Urinary bladder (tissue), 4 donors: Measurements from ENCODE around the gene TSPYL4. TPM values are rescaled to one million over a fixed set of nuclear protein-coding genes. Genes with fewer than 3 reads are reported as not detected.

ENCODE experiments used
- DNase-seq: peaks from one replicate; pipeline ENCODE4 v3.0.0-alpha.2; 2015; ENCODE audit errors: extremely low spot score
- H3K27ac ChIP-seq: one replicate; pipeline ENCODE4 v1.5.1; 2013; ENCODE audit warnings: low read depth, mild to moderate bottlenecking, moderate library complexity
- H3K36me3 ChIP-seq: one replicate; pipeline ENCODE4 v1.6.1; 2013; ENCODE audit warnings: mild to moderate bottlenecking, moderate library complexity; ENCODE audit not compliant: insufficient read depth
- H3K4me1 ChIP-seq: one replicate; pipeline ENCODE4 v1.6.1; 2013; ENCODE audit warnings: mild to moderate bottlenecking, moderate library complexity; ENCODE audit not compliant: insufficient read depth
- H3K4me3 ChIP-seq: one replicate; pipeline ENCODE4 v1.5.1; 2013; ENCODE audit warnings: low read depth, low read length
- WGBS: extraction: QIAGEN DNeasy Blood & Tissue Kit; methylation state at CpG from one replicate; pipeline ENCODE4 v1.1.7; 2013; 5-methylcytosine and 5-hydroxymethylcytosine counted together
- polyA plus RNA-seq: library from polyadenylated mRNA; stranded (reverse); fragments of 200-250 nt; gene quantifications from one replicate; pipeline ENCODE4 v1.2.3, GENCODE V29; 2013
- total RNA-seq: library from RNA; depleted of rRNA; stranded (reverse); fragments of >200 nt; gene quantifications from one replicate; pipeline ENCODE4 v1.2.3, GENCODE V29; 2014
- donor health status: healthy with polysubstance abuse.
- donor health status: healthy.

Gene TSPYL4
- total and polyA plus RNA-seq, 2 donors, result 17.0 to 25.6 TPM

DNA sequence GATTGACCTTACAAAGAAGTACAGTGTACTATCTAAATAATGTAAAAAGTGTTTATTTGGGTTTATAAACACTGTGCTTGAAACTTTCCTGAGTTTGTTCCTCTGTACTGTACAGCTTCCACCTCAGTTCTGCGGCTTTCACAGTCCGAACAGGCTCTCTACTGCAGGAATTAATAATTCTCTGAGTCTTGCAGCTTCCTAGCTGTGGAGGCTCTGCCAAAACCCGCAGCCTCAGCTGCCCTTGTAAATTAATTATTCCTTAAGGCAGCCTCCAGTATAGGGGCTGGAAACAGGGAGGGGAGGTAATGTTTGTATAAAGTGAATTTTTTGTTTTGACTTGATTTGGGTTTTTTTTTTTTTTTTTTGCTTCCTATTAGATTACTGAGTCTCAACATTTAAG lies 19.2 kb downstream of the TSPYL4 start:
- no peak overlapping the region for H3K4me3 ChIP-seq
- peaks cover 4% of the 10 kb centered on the region for H3K36me3 ChIP-seq
- H3K4me1 ChIP-seq, result no peaks in the 10 kb centered on the region
- H3K27ac ChIP-seq, result no peak overlapping the region
- 80% methylated on average over 3 of the region's 3 CpGs for WGBS
- DNase-seq, result no peak

DNA sequence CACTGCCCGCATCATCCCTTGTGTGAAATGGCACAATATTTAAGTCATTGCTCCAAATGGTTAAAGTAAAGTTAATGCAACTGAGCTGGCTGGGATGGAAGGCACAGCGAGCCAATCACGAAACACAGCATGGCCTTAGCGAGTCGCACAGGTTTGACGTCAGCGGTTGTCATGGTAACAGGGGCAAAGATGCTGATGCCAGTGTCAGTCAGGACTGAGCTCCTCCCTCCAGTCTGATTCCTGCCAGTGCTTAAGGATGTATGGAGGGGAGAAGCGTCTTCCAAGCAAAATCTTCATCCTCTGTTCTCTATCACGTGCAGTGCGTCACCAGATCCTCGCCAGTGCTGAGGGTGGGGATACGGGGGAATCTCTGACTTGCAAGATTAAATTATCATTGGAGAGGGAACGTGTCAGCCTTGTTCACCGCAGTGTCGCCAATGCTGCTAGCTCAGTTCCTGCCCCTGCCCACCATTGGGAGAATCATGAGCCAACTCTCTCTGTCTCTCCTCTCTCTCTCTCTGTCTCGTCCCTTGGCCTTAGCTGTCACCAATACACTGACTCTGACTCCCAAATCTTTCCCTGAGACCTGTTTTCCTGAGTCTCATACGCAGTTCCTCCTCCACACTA lies 24.5 kb downstream of the TSPYL4 start:
- WGBS, result 58% methylated on average over 17 of the region's 17 CpGs
- Histone ChIP-seq H3K36me3 (no peaks in the 10 kb centered on the region), H3K27ac (no peak overlapping the region), H3K4me1 (no peaks in the 10 kb centered on the region), H3K4me3 (no peak overlapping the region)
- peak; percentile 82 for DNase-seq

DNA sequence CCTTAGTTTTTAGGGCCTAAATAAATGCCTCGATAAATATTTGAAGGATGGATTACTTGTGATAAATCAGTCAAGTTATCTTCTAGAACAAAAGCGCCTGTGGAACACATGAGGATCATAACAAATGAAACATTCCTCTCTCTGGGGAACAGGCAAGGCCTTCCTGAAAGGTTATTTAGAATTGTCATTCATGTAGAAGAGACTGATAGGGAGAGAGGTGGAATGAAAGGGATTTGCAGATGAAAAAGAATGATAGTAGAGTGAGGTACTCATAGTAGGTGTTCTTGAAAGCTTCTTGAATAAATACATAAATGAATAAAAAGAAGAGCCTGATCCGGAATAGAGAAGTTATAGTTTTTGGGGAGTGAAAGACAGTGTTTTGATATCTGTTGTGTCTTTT lies 30.5 kb downstream of the TSPYL4 start:
- DNase-seq, result no peak
- 79% methylated on average over 3 of the region's 3 CpGs for WGBS
- Histone ChIP-seq H3K36me3 (no peaks in the 10 kb centered on the region), H3K27ac (no peak overlapping the region), H3K4me3 (no peak overlapping the region), H3K4me1 (no peaks in the 10 kb centered on the region)

DNA sequence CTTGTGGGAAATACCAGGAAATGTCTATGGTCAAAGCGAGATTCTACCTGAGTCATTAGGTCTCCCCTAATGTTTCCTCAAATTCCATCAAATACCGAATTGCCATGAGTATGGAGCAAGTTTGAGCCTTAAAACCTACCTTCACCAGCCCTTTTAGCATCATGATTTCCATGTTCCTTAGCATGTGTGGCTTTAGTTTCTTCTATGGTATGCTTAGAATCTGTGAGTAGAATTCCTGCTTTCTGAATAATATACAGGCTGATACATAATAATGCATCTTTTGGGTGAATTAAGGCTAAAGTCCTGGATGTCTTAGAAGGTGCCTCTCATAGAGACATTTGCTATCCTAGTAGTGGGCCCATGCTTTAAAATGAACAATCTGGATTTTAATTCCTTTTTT lies 32.0 kb downstream of the TSPYL4 start:
- Histone ChIP-seq H3K27ac (no peak overlapping the region), H3K36me3 (no peaks in the 10 kb centered on the region), H3K4me1 (no peaks in the 10 kb centered on the region), H3K4me3 (no peak overlapping the region)
- DNase-seq, result no peak
- WGBS, result 95% methylated on average over 2 of the region's 2 CpGs

DNA sequence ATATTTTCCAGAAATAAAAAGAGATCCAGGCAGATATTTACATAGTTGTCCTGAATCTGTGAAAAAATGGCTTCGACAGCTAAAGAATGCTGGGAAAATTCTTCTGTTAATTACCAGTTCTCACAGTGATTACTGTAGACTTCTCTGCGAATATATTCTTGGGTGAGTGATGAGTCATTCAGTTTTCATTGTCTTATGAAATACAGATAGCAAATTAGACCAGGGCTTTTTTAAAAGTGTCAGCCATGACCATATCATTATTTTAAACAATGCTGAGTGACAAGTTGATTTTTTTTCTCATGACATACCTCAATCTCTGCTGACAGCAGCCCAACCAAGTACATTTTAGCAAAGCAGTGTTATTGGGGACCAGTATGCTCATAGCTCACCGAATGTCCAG lies 32.8 kb downstream of the TSPYL4 start:
- H3K27ac ChIP-seq, result no peak overlapping the region
- WGBS, result 89% methylated on average over 3 of the region's 3 CpGs

DNA sequence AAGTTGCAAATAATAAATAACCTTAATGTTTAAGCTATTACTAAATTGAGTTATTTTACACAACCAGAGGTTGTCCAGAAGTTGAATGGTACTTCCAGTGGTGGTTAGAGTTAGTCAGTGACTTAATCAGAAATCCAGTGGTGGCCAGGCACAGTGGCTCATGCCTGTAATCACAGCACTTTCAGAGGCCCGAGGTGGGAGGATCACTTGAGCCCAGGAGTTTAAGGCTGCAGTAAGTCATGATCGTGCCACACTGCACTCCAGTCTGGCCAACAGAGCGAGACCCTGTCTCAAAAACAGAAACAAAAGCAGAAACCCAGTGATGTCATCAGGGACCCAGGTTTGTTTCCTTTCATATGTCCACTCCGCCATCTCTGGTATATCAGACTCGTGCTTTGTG lies 35.0 kb downstream of the TSPYL4 start:
- Histone ChIP-seq H3K4me1 (no peaks in the 10 kb centered on the region), H3K4me3 (no peak overlapping the region), H3K27ac (no peak overlapping the region), H3K36me3 (no peaks in the 10 kb centered on the region)
- no peak for DNase-seq
- WGBS, result 78% methylated on average over 5 of the region's 5 CpGs

More for the DNA sequence above, 32.8 kb downstream of the TSPYL4 start:
- H3K4me1 ChIP-seq, result no peaks in the 10 kb centered on the region
- H3K36me3 ChIP-seq, result no peaks in the 10 kb centered on the region
- DNase-seq, result no peak
- no peak overlapping the region for H3K4me3 ChIP-seq

DNA sequence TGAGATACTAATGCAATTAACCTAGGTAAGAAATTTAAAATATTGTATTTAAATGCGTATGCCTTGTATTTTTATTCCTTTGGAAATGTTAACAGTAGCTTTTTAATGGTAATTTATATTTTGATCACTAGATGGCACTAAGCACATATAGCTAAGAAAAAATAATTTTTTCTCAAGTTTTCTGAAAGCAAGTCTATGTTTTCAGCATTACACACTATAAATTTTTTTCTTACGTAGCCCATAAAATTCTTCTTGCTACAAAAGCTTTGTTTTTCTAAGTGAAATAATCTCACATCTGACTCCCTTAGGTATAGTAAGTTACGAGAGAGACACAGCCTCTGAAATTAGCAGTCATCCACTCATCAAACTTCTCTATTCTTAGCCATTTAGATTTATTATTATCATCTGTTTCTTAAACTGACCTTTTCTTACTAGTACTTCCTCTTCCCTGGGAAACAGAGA lies 35.7 kb downstream of the TSPYL4 start:
- no peaks in the 10 kb centered on the region for H3K4me1 ChIP-seq
- H3K27ac ChIP-seq, result no peak overlapping the region
- WGBS, result 49% methylated on average over 3 of the region's 3 CpGs
- no peak for DNase-seq
- no peak overlapping the region for H3K4me3 ChIP-seq
- no peaks in the 10 kb centered on the region for H3K36me3 ChIP-seq

DNA sequence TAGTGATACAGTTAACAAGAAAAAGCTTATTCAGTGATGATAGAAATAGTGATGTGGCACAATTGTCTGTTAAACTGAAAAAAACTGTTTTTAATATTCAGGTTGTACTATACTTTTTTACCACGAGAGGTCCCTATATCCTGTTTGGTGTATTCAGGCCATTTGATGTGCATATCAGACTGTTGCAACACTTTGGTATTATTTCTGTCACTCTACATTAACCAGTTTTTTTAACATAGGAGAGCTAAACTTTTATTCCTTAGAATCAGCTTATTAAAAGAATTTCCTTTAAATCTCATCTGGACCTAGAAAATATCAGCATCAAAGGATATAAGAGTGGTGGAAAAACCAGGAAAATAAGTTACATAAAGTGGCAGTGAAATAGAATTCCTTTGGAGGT lies 36.8 kb downstream of the TSPYL4 start:
- no peak overlapping the region for H3K4me3 ChIP-seq
- no peaks in the 10 kb centered on the region for H3K4me1 ChIP-seq
- DNase-seq, result no peak
- 11% methylated on average over 1 of the region's 1 CpG for WGBS
- no peaks in the 10 kb centered on the region for H3K36me3 ChIP-seq
- H3K27ac ChIP-seq, result no peak overlapping the region

DNA sequence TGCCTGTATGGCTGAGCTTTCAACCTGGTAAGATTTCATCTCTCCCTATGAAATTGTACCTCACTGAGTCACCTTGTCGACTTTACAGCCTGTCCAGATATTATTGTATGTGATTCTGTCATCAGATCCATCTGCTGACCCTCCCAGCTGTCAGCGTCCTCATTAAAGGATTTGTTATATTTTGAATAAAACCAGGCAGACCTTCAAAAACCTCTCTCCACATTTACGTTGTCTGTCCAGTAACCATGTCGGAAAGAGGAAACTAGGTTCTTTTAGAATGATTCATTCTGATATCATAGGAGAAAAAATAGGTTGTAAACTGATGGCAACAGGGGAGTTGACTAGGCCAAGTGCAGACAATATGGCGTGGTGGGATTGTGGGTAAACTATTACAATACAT lies 38.5 kb downstream of the TSPYL4 start:
- no peak for DNase-seq
- Histone ChIP-seq H3K4me3 (no peak overlapping the region), H3K27ac (no peak overlapping the region), H3K4me1 (no peaks in the 10 kb centered on the region), H3K36me3 (no peaks in the 10 kb centered on the region)
- 75% methylated on average over 5 of the region's 5 CpGs for WGBS

DNA sequence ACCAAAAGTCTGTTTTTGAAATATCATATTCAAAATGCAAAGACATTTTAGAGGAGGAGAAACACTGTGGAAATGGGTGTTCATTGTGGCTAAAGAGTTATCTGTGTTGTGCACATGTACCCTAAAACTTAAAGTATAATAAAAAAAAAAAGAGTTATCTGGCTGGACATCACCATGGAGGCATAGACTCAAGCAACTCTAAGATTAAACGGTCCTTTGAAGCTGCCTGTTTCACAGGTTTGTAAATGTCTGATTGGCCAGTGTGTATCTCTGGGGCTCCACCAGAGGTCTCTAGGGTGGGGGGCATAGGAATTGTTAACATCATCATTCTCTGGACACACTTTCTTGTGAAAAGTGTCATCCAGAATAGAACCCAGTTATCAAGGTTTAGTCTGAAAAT lies 39.2 kb downstream of the TSPYL4 start:
- Histone ChIP-seq H3K4me1 (no peaks in the 10 kb centered on the region), H3K4me3 (no peak overlapping the region), H3K27ac (no peak overlapping the region), H3K36me3 (no peaks in the 10 kb centered on the region)
- no peak for DNase-seq
- 84% methylated on average over 1 of the region's 1 CpG for WGBS

DNA sequence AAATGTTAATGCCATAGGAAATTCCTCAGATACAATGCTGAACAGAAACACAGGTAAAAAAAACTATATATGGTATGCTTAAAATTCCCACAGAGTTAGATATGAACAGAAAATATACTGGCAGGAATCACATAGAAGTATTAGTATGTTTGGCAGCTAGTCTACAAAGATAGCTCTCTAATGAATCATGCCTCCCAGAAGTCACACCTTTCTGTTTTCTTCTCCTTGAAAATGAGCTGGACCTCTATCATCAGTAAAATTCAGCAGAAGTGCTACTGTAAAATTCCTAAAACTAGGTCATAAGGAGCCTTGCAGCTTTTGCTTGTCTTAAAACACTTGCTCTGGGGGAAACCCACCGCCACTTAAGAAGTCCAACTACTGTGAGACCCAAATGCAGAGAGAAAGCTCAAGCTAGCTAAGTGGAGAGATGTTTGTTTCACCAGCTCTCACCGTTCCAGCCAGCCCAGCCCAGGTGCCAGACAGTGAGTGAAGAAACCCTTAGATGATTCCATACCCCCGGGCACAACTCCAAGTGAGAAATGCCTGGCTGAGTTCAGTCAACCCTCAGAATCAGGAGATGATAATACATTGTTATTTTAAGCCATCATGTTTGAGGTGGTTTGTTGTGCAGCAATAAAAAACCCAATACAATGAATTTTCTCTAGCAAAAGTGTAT lies 43.0 kb downstream of the TSPYL4 start:
- no peaks in the 10 kb centered on the region for H3K36me3 ChIP-seq
- 49% methylated on average over 3 of the region's 3 CpGs for WGBS
- no peak overlapping the region for H3K4me3 ChIP-seq
- H3K4me1 ChIP-seq, result no peaks in the 10 kb centered on the region
- no peak for DNase-seq
- no peak overlapping the region for H3K27ac ChIP-seq

DNA sequence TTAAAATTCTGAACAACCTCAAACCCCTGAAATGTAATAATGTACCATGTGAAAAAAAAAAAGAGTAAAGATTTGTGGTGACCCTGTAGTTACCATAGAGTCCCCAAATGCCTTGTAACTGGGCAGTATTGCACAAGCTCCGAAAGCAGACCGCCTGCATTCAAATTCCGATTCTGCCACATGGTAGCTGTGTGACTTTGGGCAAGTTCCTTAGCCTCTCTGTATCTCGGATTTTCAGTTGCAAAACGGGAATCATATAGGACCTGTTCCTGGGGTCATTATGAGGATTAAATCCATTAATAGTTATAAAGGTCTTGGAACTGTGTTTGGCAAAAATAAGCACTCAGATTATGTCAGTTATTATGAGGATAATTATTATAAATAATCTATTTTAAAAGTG lies 43.6 kb downstream of the TSPYL4 start:
- Histone ChIP-seq H3K36me3 (no peaks in the 10 kb centered on the region), H3K4me3 (no peak overlapping the region), H3K27ac (no peak overlapping the region), H3K4me1 (no peaks in the 10 kb centered on the region)
- 94% methylated on average over 5 of the region's 5 CpGs for WGBS
- no peak for DNase-seq

DNA sequence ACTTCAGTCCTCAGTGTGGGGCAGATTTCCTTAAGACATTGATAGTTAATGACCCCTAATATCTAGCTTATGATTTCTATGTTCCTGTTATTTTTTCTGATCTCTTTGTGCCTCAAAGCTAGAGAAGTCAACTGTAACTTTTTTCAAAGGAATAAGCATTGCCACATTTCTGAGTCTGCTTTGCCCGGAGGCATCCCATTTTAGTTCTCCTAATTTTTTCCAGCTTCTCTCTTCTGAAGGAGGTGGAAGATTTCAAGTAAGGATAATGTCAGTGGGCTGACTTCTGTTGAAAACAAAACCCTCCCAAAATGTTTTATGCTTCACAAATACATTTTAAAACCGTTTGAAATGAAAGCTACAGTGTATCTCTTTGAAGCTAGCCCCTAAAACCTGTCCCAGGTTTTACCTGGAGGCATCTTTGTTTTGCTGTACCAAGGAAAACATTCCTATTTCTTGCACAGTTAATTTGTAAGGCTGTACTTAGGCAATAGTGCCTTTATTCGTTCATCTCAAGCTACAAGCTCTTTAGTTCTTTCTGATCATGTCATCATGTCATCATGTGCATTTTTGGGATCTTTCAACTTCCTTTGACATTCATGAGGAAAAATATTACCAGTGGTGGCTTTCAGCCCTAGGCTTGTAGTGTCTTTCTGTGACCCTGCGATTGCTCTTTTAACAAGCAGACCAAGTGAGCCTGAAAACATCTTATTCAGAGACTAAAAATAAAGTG lies 45.7 kb downstream of the TSPYL4 start:
- no peak overlapping the region for H3K4me3 ChIP-seq
- 80% methylated on average over 4 of the region's 4 CpGs for WGBS

More for the DNA sequence above, 45.7 kb downstream of the TSPYL4 start:
- Histone ChIP-seq H3K4me1 (no peaks in the 10 kb centered on the region), H3K36me3 (no peaks in the 10 kb centered on the region), H3K27ac (no peak overlapping the region)
- DNase-seq, result no peak
